Ascending aorta (tissue), 2 donors: ENCODE data around the gene ADORA1. TPM values are rescaled to one million over a fixed set of nuclear protein-coding genes. Genes with fewer than 3 reads are reported as not detected.

ENCODE experiments used
- DNase-seq, 2 donors: peaks; one replicate each; pipeline ENCODE4 v3.0.0-alpha.2; 2019; ENCODE audit warnings: low spot score in 2 of 2
- H3K27ac ChIP-seq, 2 donors: fragments of 200-600 bp; sonication (generic); one replicate each; pipeline ENCODE4 v1.5.1; 2016 to 2017; ENCODE audit warnings: mild to moderate bottlenecking in 1 of 2
- H3K27me3 ChIP-seq: fragments of 200-600 bp; sonication (generic); one replicate; pipeline ENCODE4 v1.5.1; 2017
- H3K36me3 ChIP-seq, 2 donors: fragments of 200-600 bp; sonication (generic); one replicate each; pipeline ENCODE4 v1.5.1; 2016
- H3K4me1 ChIP-seq, 2 donors: fragments of 200-600 bp; sonication (generic); one replicate each; pipeline ENCODE4 v1.5.1; 2016 to 2017; ENCODE audit warnings: mild to moderate bottlenecking in 1 of 2
- H3K4me3 ChIP-seq, 2 donors: fragments of 200-600 bp; sonication (generic); one replicate each; pipeline ENCODE4 v1.5.1; 2016 to 2017; ENCODE audit warnings: mild to moderate bottlenecking in 1 of 2
- H3K9me3 ChIP-seq, 2 donors: fragments of 200-600 bp; sonication (generic); one replicate each; pipeline ENCODE4 v1.5.1; 2016
- intact Hi-C: fragments of 100-400 bp; cut with DNase I; formaldehyde crosslinking; loops from one replicate; pipeline ENCODE4 v1.15.1; 2023
- total RNA-seq: library from RNA; depleted of rRNA; stranded (reverse); fragments of >200 nt; gene quantifications from one replicate; pipeline ENCODE4 v1.1.0, GENCODE V29; 2016
- TF ChIP-seq, protein P1 (sequence below), 3 experiments: fragments of 200-600 bp in 2 of 3; fragments of 450-650 bp in 1 of 3; sonication (generic) in 2 of 3; IDR thresholded peaks; one replicate each; pipeline ENCODE4 v1.5.1; 2016 to 2019; ENCODE audit warnings: antibody characterized with exemption in 3 of 3, mild to moderate bottlenecking in 1 of 3, moderate library complexity in 1 of 3

ADORA1 gene
- total RNA-seq, 1 donor from 2014 or later = 2.0 TPM

DNA sequence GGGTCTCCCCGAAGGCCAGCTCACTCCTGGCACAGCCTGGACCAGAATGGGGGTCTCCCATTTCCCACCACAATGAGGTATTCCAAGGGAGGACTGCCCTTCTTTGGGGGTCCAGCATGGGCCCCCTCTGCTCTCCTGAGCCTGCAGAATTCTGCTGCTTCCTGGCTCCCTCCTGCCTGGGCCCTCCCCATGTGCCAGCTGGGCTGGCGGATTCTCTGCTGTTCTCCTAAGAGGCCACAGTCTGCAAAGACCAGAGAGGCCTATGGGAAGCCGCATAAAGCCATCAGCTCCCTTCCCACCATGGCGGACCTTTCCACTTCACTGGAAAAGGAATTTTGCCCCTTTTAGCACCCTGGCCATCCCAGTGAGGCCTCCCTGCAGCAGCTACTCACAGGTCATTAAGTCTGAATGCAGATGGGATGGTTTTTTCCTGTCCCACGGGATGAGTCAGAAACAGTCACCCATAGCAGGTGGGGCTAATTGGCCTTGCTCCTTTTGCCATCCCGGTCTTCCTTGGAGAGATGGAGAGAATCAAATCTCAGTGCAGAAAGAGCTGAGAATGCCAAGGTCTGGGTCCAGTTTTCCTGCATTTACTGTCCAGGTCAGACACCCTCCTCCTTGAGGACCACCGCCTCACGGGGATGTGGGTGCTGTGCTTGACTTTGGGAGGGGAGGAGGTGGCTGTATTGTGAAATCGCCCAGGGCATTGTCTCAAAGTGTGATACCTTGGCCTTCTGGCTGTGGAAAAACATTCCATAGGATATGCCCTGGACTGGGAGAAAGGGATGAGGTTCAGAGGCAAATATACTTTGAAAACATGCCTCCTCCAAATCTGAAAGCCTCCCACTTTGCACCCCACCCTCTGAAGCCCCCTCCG is 24.9 kb downstream of the ADORA1 start:
- Histone ChIP-seq H3K27ac (no peak overlapping the region), H3K27me3 (no peaks in the 10 kb centered on the region), H3K4me1 (no peaks in the 10 kb centered on the region), H3K36me3 (no peaks in the 10 kb centered on the region), H3K4me3 (no peak overlapping the region), H3K9me3 (no peaks in the 10 kb centered on the region)
- TF ChIP-seq, protein P1, sequence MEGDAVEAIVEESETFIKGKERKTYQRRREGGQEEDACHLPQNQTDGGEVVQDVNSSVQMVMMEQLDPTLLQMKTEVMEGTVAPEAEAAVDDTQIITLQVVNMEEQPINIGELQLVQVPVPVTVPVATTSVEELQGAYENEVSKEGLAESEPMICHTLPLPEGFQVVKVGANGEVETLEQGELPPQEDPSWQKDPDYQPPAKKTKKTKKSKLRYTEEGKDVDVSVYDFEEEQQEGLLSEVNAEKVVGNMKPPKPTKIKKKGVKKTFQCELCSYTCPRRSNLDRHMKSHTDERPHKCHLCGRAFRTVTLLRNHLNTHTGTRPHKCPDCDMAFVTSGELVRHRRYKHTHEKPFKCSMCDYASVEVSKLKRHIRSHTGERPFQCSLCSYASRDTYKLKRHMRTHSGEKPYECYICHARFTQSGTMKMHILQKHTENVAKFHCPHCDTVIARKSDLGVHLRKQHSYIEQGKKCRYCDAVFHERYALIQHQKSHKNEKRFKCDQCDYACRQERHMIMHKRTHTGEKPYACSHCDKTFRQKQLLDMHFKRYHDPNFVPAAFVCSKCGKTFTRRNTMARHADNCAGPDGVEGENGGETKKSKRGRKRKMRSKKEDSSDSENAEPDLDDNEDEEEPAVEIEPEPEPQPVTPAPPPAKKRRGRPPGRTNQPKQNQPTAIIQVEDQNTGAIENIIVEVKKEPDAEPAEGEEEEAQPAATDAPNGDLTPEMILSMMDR (IDR thresholded peaks at IDR 0.05) = no peak
- no peak for DNase-seq
- intact Hi-C loops = no loop called here

DNA sequence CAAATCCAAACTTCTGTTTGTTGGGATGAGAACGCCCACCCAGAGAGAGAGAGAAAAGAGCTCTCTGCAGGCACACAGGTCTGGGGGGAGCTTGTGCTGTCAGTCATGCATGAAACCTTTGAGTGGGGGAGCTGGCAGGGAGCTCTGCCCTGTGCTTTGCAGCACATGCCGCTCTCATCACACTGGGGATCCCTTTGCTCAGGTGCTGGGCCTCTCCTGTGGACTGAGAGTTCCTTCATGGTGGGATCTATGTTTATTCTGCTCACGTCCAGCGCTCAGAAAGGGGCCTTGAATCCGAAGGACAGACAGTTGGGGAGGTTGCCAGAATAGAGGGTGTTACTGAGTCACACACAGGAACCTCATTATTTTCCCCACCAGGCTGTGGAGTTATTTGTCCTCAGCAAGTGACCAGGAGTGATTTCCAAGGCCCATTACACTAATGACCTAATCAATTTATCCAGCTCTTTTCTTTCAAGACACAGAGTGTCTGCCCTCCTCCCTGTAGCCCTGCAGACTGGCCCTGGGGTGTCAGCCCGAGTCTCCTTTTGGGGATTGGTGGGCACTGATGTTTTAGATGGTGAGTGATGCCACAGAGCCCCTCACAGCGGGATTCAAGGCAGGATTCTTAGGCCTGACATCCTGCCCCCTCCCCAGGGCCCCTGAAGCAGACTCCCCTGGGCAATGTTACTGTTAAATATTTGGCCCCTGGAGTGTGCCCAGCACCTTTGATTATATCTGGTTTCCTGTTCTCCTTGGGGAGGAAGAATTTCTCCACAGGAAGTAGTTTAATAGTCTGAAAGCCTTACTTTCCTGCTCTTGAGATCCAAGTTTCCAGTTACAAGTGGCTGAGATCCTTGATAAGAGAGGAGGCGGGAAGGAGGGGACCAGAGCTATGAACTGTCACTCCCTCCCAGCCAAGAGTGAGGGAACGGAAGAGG is 25.8 kb downstream of the ADORA1 start:
- H3K4me1 ChIP-seq = no peaks in the 10 kb centered on the region
- intact Hi-C loops = no loop called here
- no peaks in the 10 kb centered on the region for H3K36me3 ChIP-seq
- no peak overlapping the region for H3K27ac ChIP-seq
- TF ChIP-seq, protein P1 (IDR thresholded peaks at IDR 0.05) = no peak
- no peak overlapping the region for H3K4me3 ChIP-seq
- H3K9me3 ChIP-seq = peaks cover 0 to under 1% of the 10 kb centered on the region in 2 donors
- no peaks in the 10 kb centered on the region for H3K27me3 ChIP-seq
- no peak for DNase-seq

GRCh38 chr1:203153989-203154821 is 26.7 kb downstream of the ADORA1 start:
- H3K36me3 ChIP-seq = no peaks in the 10 kb centered on the region
- DNase-seq = no peak
- H3K27me3 ChIP-seq = no peaks in the 10 kb centered on the region
- H3K9me3 ChIP-seq = peaks cover 0 to 4% of the 10 kb centered on the region in 2 donors
- no peak overlapping the region for H3K4me3 ChIP-seq
- intact Hi-C loops = no loop called here
- H3K27ac ChIP-seq = no peak overlapping the region
- TF ChIP-seq, protein P1 (IDR thresholded peaks at IDR 0.05) = no peak
- no peaks in the 10 kb centered on the region for H3K4me1 ChIP-seq

GRCh38 chr1:203156280-203156679 is 28.8 kb downstream of the ADORA1 start:
- Histone ChIP-seq H3K27me3 (no peaks in the 10 kb centered on the region), H3K4me1 (no peaks in the 10 kb centered on the region), H3K27ac (no peak overlapping the region), H3K9me3 (peaks cover 0 to 4% of the 10 kb centered on the region in 2 donors), H3K36me3 (no peaks in the 10 kb centered on the region), H3K4me3 (no peak overlapping the region)
- intact Hi-C loops = no loop called here
- TF ChIP-seq, protein P1 (IDR thresholded peaks at IDR 0.05) = no peak
- no peak for DNase-seq

DNA sequence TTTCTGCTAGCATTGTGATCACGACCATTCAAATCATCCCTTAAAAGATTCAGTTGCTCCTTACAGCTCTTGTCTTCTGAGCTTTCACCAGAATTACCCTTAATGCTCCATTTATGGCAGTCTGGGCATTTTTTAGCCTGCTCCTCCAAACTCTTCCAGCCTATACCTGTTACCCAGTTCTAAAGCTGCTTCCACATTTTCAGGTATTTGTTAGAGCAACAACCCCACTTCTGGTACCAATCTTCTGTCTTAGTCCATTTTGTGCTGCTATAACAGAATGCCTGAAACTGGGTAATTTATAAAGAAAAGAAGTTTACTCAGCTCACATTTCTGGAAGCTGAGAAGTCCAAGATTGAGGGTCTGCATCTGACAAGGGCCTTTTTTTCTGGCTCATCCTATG is 30.9 kb downstream of the ADORA1 start:
- H3K4me3 ChIP-seq = no peak overlapping the region
- H3K36me3 ChIP-seq = no peaks in the 10 kb centered on the region
- no peak overlapping the region for H3K27ac ChIP-seq
- DNase-seq = no peak
- no peaks in the 10 kb centered on the region for H3K27me3 ChIP-seq
- H3K4me1 ChIP-seq = no peaks in the 10 kb centered on the region
- TF ChIP-seq, protein P1 (IDR thresholded peaks at IDR 0.05) = no peak
- peaks cover 0 to 4% of the 10 kb centered on the region in 2 donors for H3K9me3 ChIP-seq
- intact Hi-C loops = no loop called here
